Thyroid gland (tissue), 4 donors: Measurements from ENCODE around the gene GGCX. TPM values are rescaled to one million over a fixed set of nuclear protein-coding genes. Genes with fewer than 3 reads are reported as not detected.
"Not testable (repeated sequence)": the region's sequence is repeated elsewhere in the genome, so short reads cannot be mapped to it uniquely, and the experiment has no call there.

Experiments
- DNase-seq, 2 donors: peaks; one replicate each; pipeline ENCODE4 v3.0.0-alpha.2; 2019
- H3K27ac ChIP-seq, 3 donors: fragments of 200-600 bp; sonication (generic); 1 replicate in 2 of 3; 2 replicates in 1 of 3; pipeline ENCODE4 v1.5.1; 2016 to 2019; ENCODE audit warnings: mild to moderate bottlenecking in 1 of 3, moderate library complexity in 1 of 3
- H3K27me3 ChIP-seq: fragments of 200-600 bp; sonication (generic); one replicate; pipeline ENCODE4 v1.5.1; 2019
- H3K36me3 ChIP-seq, 2 donors: fragments of 200-600 bp; sonication (generic); one replicate each; pipeline ENCODE4 v1.5.1; 2016 to 2019
- H3K4me1 ChIP-seq, 2 donors: fragments of 200-600 bp; sonication (generic); one replicate each; pipeline ENCODE4 v1.5.1; 2017 to 2019
- H3K4me3 ChIP-seq, 3 donors: fragments of 200-600 bp; sonication (generic); replicated peaks in 1 of 3; 1 replicate in 2 of 3; 2 replicates in 1 of 3; pipeline ENCODE4 v1.5.1; 2016; ENCODE audit warnings: mild to moderate bottlenecking in 1 of 3
- H3K9me3 ChIP-seq: fragments of 200-600 bp; sonication (generic); one replicate; pipeline ENCODE4 v1.5.1; 2017
- CTCF ChIP-seq, 6 experiments: fragments of 200-600 bp in 3 of 6; fragments of 450-650 bp in 3 of 6; sonication (generic) in 3 of 6; IDR thresholded peaks; one replicate each; pipeline ENCODE4 v1.5.1; 2016 to 2019; ENCODE audit warnings: antibody characterized with exemption in 6 of 6, mild to moderate bottlenecking in 2 of 6, inconsistent platforms in 1 of 6, moderate library complexity in 1 of 6
- POLR2A ChIP-seq, 2 donors: fragments of 450-650 bp; IDR thresholded peaks; one replicate each; pipeline ENCODE4 v1.6.1; 2017; ENCODE audit warnings: antibody characterized with exemption in 2 of 2, mild to moderate bottlenecking in 2 of 2, moderate library complexity in 1 of 2
- WGBS, 2 donors: methylation state at CpG; one replicate each; pipeline ENCODE4 v1.1.5; 2017; 5-methylcytosine and 5-hydroxymethylcytosine counted together
- intact Hi-C: fragments of 100-400 bp; cut with DNase I; formaldehyde crosslinking; loops from one replicate; pipeline ENCODE4 v1.15.1; 2023
- total RNA-seq, 4 donors: library from RNA; depleted of rRNA; stranded (reverse); fragments of >200 nt; gene quantifications; one replicate each; pipeline ENCODE4 v1.2.3, GENCODE V29; 2016

The GGCX gene
- total RNA-seq, 4 donors from 2014 or later, result 39.5 to 81.9 (median 51.6) TPM

- no peak overlapping the region for H3K4me3 ChIP-seq
- H3K36me3 ChIP-seq, result peaks cover 5% of the 10 kb centered on the region in 2 donors
- intact Hi-C loops, result no loop called here
- no peak for DNase-seq
- TF ChIP-seq POLR2A (IDR thresholded peaks at IDR 0.05) (no peak), CTCF (IDR thresholded peaks at IDR 0.05) (no peak)
- H3K4me1 ChIP-seq, result peaks cover 21 to 29% of the 10 kb centered on the region in 2 donors
- WGBS, 2 donors, result 37 to 43% methylated on average over 3 of the region's 3 CpGs
- H3K9me3 ChIP-seq, result no peaks in the 10 kb centered on the region
- H3K27ac ChIP-seq, result peak overlapping the region; percentile 73 to 88 (median 79)
- no peaks in the 10 kb centered on the region for H3K27me3 ChIP-seq
These were observed 15.7 kb upstream of the GGCX start for GRCh38 chr2:85577063-85577385.

- TF ChIP-seq POLR2A (IDR thresholded peaks at IDR 0.05) (no peak), CTCF (IDR thresholded peaks at IDR 0.05) (no peak)
- no peaks in the 10 kb centered on the region for H3K36me3 ChIP-seq
- H3K27me3 ChIP-seq, result no peaks in the 10 kb centered on the region
- intact Hi-C loops, result no loop called here
- no peak overlapping the region for H3K4me3 ChIP-seq
- peaks cover 21 to 29% of the 10 kb centered on the region in 2 donors for H3K4me1 ChIP-seq
- H3K9me3 ChIP-seq, result no peaks in the 10 kb centered on the region
- H3K27ac ChIP-seq, result peak overlapping the region in 1 of 3 donors; percentile 23
- no peak for DNase-seq
- 88 to 91% methylated on average over 8 of the region's 8 CpGs for WGBS, 2 donors
These were observed 14.4 kb upstream of the GGCX start for GRCh38 chr2:85575739-85576138.

GRCh38 chr2:85566265-85566664, 5.0 kb upstream of the GGCX start:
- TF ChIP-seq CTCF (IDR thresholded peaks at IDR 0.05), result no peak
- no peak for TF ChIP-seq POLR2A (IDR thresholded peaks at IDR 0.05)
- no peak for DNase-seq
- WGBS, 2 donors, result 81 to 93% methylated on average over 4 of the region's 4 CpGs
- Histone ChIP-seq H3K4me3 (no peak overlapping the region), H3K9me3 (no peaks in the 10 kb centered on the region), H3K27ac (no peak overlapping the region), H3K27me3 (no peaks in the 10 kb centered on the region), H3K36me3 (no peaks in the 10 kb centered on the region), H3K4me1 (peaks cover 5 to 6% of the 10 kb centered on the region in 2 donors)
- intact Hi-C loops, result no loop called here

GRCh38 chr2:85564144-85564563, 2.9 kb upstream of the GGCX start:
- TF ChIP-seq POLR2A (IDR thresholded peaks at IDR 0.05) (no peak), CTCF (IDR thresholded peaks at IDR 0.05) (no peak)
- peaks cover 5 to 17% of the 10 kb centered on the region in 2 donors for H3K4me1 ChIP-seq
- WGBS, 2 donors, result 90 to 91% methylated on average over 5 of the region's 5 CpGs
- H3K9me3 ChIP-seq, result no peaks in the 10 kb centered on the region
- no peaks in the 10 kb centered on the region for H3K36me3 ChIP-seq
- no peak for DNase-seq
- H3K27ac ChIP-seq, result no peak overlapping the region
- no peaks in the 10 kb centered on the region for H3K27me3 ChIP-seq
- H3K4me3 ChIP-seq, result no peak overlapping the region
- intact Hi-C loops, result no loop called here

- no peaks in the 10 kb centered on the region for H3K27me3 ChIP-seq
- DNase-seq, result no peak
- H3K27ac ChIP-seq, result peak overlapping the region; percentile 43 to 94 (median 62)
- peak overlapping the region; percentile 75 to 87 (median 80) for H3K4me3 ChIP-seq
- WGBS, 2 donors, result 3 to 7% methylated on average over 5 to 14 of the region's 14 CpGs
- no peaks in the 10 kb centered on the region for H3K9me3 ChIP-seq
- H3K4me1 ChIP-seq, result peaks cover 5 to 17% of the 10 kb centered on the region in 2 donors
- intact Hi-C loops, result no loop called here
- TF ChIP-seq POLR2A (IDR thresholded peaks at IDR 0.05) (no peak), CTCF (IDR thresholded peaks at IDR 0.05) (no peak)
- H3K36me3 ChIP-seq, result peaks cover 0 to 2% of the 10 kb centered on the region in 2 donors
These were observed 447 bp downstream of the GGCX start for GRCh38 chr2:85560812-85561279.

GRCh38 chr2:85560403-85560726, 928 bp downstream of the GGCX start:
- DNase-seq, H3K27me3 ChIP-seq, H3K36me3 ChIP-seq, H3K9me3 ChIP-seq, intact Hi-C loops: not testable (repeated sequence)
- WGBS, 2 donors, result 85% methylated on average over 12 of the region's 12 CpGs
- peak overlapping the region in 1 of 3 donors; percentile 75 for H3K4me3 ChIP-seq
- peak overlapping the region in 1 of 3 donors; percentile 94 for H3K27ac ChIP-seq
- H3K4me1 ChIP-seq, result peaks cover 5 to 17% of the 10 kb centered on the region in 2 donors
